OCI-M2 (cell line): ENCODE measurements around the gene AKAP5.
A peak's percentile ranks its signal among the peaks of the same experiment; 100 is the strongest.

Source experiments
- DNase-seq: peaks from one replicate; lab custom pipeline; 2025; ENCODE audit not compliant: unreplicated experiment; lab: John Stamatoyannopoulos, UW

Gene AKAP5

GRCh38 chr14:64465191-64465822, at the start of gene AKAP5:
Gene AKAP5, plus strand, starts transcription at chr14:64465499. Its CDS starts 2,896 bp downstream, at chr14:64468395.
- DNase-seq: no peak

DNA sequence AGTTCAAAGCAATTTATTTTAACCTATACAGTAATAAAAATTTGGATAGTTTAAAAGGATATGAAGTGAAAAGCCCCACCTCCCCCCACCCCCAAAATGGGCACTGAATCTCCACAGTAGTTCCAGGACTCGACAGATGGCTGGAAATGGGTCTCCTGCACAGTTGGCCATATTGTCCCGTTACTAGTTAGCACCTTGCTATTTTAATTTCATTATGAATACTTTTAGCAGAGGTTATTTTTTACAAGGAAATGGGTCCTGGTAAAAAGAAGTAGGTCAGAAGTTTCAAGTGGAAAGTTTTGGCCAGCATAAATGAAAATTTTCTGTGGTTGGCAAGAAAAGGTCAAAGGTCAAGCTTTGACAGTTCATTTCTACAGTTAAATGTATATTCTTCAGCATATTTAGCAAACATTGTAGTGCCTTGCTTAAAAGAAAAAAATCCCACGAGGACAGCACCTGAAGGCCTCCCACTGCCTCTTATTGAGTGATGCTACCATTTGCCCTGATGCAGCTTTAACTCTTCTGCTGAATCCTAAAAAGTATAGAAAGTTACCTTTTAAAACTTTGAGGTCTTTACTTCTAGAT, 48.9 kb upstream of the AKAP5 start:
- DNase-seq: no peak

- no peak for DNase-seq
Measured at GRCh38 chr14:64417055-64417770, 48.1 kb upstream of the AKAP5 start.

DNA sequence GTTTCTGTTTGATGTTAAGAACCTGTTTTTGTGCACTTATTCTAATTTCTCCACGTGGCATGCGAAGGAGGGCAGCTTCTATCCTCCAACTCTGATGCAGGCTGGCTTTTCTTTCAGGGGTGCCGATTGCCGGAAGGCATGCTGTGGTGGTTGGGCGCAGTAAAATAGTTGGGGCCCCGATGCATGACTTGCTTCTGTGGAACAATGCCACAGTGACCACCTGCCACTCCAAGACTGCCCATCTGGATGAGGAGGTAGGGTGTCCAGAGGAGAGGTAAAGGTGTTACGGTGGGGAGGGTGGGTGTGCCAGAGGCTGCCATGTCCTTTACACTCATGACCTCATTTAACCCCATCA, 47.6 kb upstream of the AKAP5 start:
- DNase-seq: no peak

DNA sequence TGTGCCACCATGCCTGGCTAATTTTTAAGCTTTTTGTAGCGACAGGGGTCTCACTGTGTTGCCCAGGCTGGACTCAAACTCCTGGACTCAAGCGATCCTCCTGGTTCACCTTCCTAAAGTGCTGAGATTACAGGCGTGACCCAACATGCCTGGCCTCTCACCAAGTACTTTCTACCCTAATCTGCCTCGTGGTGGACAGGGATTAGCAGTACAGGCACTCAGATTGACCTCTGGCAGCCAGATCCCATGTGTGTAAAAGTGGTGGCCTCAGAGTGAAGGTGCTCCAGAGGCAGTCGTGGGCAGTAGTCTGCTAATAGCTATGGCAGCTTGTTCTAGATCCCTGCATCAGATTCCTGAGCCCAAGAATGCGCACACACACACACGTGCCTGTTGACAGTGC, 46.3 kb upstream of the AKAP5 start:
- DNase-seq: no peak

GRCh38 chr14:64421166-64421565, 44.1 kb upstream of the AKAP5 start:
- DNase-seq: no peak

DNA sequence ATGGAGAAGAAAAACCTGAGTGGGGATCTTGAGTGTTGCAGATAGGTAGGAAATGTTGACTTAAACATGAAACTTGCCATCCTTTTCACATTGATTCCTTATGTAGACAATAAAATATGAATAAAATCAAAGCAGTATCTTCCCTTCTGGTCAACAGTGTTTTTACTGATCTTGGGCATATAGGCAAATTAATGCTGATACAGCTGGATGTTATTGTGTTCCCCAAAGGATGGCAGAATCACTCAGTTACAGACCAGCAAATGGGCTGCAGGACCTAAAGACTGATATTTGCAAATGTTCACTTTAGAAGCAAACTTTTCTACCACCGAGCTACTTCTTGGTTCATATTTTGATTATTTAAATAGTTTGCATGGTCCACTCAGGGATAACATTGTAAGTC, 43.3 kb upstream of the AKAP5 start:
- DNase-seq: no peak

DNA sequence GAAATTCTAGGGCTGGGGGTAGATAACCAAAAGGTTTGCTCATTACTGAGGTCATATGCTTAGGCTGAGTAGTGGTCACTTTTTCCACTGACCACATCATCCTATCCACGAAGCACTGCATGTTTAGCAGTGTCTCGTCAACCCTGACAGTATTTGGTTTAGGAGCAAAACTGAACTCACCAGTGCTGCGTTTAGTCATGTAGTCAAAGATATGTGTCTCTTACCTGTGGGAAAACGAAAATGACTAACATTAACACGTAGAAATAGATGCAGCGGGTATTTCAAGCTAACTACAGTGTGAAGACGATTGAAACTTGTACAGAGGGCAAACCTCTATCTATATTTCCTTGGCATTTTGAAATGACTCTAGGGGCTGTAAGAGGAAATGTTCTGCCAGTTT, 42.5 kb upstream of the AKAP5 start:
- no peak for DNase-seq

DNA sequence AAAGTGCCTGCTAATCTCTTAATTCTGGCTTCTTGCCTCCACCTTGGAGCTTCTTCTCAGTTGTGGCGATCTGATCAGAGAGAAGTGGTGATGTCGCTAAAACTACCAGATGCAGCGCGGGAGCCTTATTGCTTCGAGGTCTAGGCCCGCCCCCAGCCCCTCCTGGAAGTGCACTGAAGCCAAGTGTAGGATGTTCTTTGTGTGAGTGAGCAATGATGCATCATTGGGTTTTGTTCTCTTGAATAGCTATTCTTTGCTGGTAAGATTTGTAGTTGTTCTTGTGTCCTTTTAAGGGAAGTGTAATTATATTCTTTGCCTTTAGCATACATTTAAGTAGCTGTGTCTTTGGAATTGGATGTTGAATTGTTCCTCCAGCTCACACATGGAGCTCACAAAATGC, 41.3 kb upstream of the AKAP5 start:
- DNase-seq: no peak

- no peak for DNase-seq
Measured at GRCh38 chr14:64434528-64434927, 30.8 kb upstream of the AKAP5 start.

DNA sequence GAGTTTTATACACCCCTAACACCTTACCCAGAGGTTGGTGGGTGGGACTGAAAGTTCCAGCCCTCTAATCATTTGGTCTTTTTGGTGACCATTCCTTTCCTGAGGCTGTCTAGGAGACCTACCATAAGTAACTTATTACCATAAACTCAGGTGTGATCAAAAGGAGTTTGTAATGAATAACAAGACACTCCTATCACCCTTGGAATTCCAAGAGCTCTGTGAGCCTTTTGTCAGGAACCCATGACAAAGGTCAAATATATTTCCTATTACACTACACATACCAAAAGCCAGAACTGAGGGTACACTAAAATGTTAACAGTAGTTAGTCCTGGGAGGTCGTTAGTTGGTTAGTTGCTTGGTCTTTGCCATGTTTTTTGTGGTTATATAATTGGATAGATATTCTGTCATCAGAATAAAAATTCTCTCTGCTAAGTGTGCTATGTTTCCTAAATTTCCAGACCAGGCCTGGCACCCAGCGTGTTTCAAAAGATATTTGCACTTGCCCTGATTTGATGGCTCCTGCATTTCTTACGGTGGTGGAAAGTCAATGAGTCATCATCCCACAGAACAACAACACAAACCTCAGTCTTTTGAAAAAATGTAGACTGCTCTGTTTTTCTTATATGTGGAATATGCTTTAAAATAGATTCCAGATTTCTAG, 27.0 kb upstream of the AKAP5 start:
- no peak for DNase-seq

DNA sequence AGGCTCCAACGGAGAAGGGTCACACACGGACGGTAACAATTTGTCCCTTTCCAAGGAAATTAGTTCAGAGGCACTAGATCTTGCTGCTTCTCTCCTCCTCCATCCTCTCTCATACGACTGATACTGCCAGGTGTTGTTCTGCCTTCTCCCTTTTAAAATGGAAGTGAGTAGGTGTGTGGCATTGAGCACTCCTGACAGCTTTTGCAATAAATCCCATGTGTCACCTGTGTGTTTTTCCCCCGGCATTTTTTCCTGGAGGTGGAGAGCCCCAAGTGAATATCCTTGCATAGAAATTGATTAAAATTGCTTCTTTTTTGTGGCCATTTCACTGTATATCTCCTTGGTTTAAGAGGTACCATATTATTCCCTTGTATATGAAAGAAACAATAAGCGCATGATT, 26.2 kb upstream of the AKAP5 start:
- DNase-seq: no peak

GRCh38 chr14:64440494-64440893, 24.8 kb upstream of the AKAP5 start:
- no peak for DNase-seq

- DNase-seq: peak; percentile 80
Measured at GRCh38 chr14:64442300-64442988, 22.9 kb upstream of the AKAP5 start.

DNA sequence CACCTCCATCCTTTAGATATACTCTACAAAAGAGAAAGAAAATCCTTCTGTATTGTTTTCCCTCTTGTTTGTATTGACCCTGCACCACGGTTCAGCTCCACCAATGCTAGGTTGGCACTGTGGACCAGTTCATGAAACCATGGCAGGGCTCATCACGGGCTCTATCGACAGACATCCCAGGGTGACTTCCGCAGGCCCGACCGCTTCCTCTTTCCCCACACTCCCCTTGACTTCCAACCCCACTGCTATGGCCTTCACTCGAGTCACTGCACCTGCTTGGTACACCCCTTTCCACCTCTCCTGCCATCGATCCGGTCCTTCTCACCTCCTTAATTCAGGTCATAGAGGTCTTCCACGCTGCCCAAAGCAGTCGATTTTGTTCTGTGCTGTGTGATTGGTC, 21.2 kb upstream of the AKAP5 start:
- no peak for DNase-seq

DNA sequence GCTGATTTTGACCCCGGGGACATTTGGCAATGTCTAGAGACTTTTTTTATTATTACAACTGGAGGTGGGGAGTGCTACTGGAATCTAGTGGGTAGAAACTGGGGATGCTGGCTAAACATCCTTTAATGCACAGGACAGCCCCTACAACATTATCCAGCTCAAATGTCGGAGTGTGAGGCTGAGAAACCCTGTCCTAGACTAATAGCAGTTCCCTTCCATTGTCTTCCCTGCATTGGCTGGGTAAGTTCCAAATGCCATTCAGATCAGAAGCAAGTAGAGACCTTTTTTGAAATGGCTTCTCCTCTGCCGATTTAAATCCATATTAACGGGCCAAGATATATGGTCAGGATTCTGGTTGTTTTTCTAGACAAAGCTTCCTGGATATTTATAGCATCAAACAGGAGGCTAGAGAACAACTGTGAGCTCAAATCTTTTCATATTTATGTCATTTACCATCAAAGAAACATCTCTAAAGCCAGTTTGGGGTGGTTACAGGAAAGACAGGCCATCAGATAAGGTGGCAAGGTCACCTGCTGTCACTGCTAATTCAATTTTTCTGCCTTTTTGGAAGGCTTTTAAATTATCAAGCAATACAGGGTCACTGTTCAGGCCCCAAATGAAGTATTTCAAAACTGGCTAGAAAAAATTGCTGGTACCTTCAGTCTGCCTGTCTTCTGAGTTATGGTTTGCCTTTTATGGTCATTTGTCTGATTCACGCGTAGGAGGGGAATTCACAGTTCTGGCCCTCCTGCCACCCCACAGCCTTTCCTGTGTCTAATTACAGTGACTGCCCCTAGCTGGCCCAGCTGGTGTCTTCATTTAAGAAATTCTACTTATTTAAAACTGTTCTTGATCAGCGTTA, 20.1 kb upstream of the AKAP5 start:
- no peak for DNase-seq

- no peak for DNase-seq
Measured at GRCh38 chr14:64447876-64448670, 17.2 kb upstream of the AKAP5 start.

- DNase-seq: no peak
Measured at GRCh38 chr14:64450255-64450654, 15.0 kb upstream of the AKAP5 start.

GRCh38 chr14:64454671-64455070, 10.6 kb upstream of the AKAP5 start:
- DNase-seq: no peak
